Cardiac muscle cell (in vitro differentiated cells and primary cell): ENCODE results near the gene PRLH. TPM values are rescaled to one million over a fixed set of nuclear protein-coding genes. Genes with fewer than 3 reads are reported as not detected.

Source experiments
- DNase-seq, 2 donors: peaks; one replicate each; pipeline versions ENCODE4 v3.0.0 to v3.0.0-alpha.2; 2010 to 2017; ENCODE audit warnings: low read depth in 1 of 2, low spot score in 1 of 2
- H3K27ac ChIP-seq: fragments of 200-600 bp; sonication (generic); 2 replicates; pipeline ENCODE4 v1.5.1; 2016
- H3K27me3 ChIP-seq: fragments of 200-600 bp; sonication (generic); 2 replicates; pipeline ENCODE4 v1.6.0; 2016; ENCODE audit warnings: control low read depth
- H3K36me3 ChIP-seq: fragments of 200-600 bp; sonication (generic); 2 replicates; pipeline ENCODE4 v1.5.1; 2016; ENCODE audit warnings: control low read depth
- H3K4me1 ChIP-seq: fragments of 200-600 bp; sonication (generic); 2 replicates; pipeline ENCODE4 v1.8.1; 2017; ENCODE audit warnings: low read depth, mild to moderate bottlenecking, mixed run types
- H3K4me3 ChIP-seq: fragments of 200-600 bp; sonication (generic); 2 replicates; pipeline ENCODE4 v1.5.1; 2016; ENCODE audit warnings: mild to moderate bottlenecking
- H3K9me3 ChIP-seq: fragments of 200-600 bp; sonication (generic); 2 replicates; pipeline ENCODE4 v1.5.1; 2017; ENCODE audit warnings: low read depth, mild to moderate bottlenecking, control low read depth
- polyA plus RNA-seq: library from polyadenylated mRNA; unstranded; fragments of >200 nt; fragmentation: Nextera tagmentation; extraction: Ambion mirVana; gene quantifications from 2 replicates; pipeline ENCODE4 v1.2.1, GENCODE V29; 2016
- total RNA-seq: library from RNA; depleted of rRNA; stranded (reverse); fragments of >200 nt; gene quantifications from 2 replicates; pipeline ENCODE4 v1.2.3, GENCODE V29; 2016
- TF ChIP-seq, protein P1 (sequence below): IDR thresholded peaks from 2 replicates; pipeline ENCODE4 v1.5.1; 2012; ENCODE audit warnings: low read depth, mild to moderate bottlenecking, low read length

Gene PRLH
- total and polyA plus RNA-seq, 2 experiments from 2014 or later: not detected

DNA sequence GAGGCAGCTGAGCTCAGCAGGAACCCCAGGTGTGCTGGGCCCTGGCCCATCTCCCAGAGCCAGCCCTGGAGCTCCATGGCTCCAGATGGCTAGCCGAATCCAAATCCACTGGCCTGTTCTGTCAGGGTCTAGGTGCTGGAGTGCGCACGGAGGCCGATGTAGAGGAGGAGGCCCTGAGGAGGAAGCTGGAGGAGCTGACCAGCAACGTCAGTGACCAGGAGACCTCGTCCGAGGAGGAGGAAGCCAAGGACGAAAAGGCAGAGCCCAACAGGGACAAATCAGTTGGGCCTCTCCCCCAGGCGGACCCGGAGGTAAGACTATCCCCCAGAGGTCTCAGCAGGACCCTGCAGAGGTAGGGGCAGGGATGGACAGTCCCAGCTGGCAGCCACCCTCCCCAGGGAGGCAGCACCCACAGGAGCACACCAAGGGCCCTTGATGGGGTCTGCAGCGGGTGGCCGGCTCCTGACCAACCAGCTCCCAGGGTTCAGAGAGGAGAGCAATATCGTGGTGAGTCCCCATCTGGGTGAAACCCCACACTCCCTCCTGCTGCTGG lies 26.1 kb upstream of the PRLH start:
- H3K27me3 ChIP-seq: no peaks in the 10 kb centered on the region
- H3K9me3 ChIP-seq: no peaks in the 10 kb centered on the region
- H3K4me1 ChIP-seq: no peaks in the 10 kb centered on the region
- no peak overlapping the region for H3K27ac ChIP-seq
- H3K36me3 ChIP-seq: no peaks in the 10 kb centered on the region
- DNase-seq: no peak
- TF ChIP-seq, protein P1, sequence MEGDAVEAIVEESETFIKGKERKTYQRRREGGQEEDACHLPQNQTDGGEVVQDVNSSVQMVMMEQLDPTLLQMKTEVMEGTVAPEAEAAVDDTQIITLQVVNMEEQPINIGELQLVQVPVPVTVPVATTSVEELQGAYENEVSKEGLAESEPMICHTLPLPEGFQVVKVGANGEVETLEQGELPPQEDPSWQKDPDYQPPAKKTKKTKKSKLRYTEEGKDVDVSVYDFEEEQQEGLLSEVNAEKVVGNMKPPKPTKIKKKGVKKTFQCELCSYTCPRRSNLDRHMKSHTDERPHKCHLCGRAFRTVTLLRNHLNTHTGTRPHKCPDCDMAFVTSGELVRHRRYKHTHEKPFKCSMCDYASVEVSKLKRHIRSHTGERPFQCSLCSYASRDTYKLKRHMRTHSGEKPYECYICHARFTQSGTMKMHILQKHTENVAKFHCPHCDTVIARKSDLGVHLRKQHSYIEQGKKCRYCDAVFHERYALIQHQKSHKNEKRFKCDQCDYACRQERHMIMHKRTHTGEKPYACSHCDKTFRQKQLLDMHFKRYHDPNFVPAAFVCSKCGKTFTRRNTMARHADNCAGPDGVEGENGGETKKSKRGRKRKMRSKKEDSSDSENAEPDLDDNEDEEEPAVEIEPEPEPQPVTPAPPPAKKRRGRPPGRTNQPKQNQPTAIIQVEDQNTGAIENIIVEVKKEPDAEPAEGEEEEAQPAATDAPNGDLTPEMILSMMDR: no peak
- H3K4me3 ChIP-seq: no peak overlapping the region

DNA sequence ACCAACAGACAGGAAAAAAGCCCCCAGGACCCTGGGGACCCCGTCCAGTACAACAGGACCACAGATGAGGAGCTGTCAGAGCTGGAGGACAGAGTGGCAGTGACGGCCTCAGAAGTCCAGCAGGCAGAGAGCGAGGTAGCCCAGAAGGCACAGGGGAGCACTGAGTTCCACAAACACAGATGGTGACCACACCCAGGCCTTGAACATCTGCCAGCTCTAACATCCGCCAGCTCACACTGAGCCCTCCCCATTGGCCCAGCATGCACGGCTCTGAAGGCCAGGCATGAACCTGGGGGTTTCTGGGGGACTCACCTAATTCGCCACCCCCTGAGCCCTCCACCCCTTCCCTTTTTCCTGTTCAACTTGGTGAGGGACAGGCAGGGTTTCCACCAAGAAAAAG lies 25.6 kb upstream of the PRLH start:
- Histone ChIP-seq H3K36me3 (no peaks in the 10 kb centered on the region), H3K9me3 (no peaks in the 10 kb centered on the region), H3K27me3 (no peaks in the 10 kb centered on the region), H3K27ac (no peak overlapping the region), H3K4me3 (no peak overlapping the region), H3K4me1 (no peaks in the 10 kb centered on the region)
- TF ChIP-seq, protein P1: no peak
- peak in 1 of 2 donors; percentile 40 for DNase-seq

DNA sequence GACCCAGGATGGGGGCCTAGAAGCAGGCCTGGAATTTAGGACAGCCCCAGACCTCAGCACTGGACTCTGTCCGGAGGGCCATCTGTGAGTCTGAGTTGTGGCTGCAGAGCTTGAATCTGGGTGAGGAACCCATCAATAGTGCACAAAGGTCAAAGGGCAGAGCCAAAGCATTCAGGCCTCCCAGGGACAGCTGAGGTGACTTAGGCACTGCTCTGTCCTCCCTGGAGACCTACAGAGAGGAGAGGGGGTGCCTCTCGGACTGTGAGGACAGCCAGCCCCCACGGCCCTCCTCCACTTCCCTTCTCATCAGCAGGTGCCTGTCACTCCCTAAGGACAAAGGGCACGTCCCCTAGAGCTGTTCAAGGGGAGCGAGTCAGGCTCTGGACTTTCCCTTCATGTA lies 25.1 kb upstream of the PRLH start:
- H3K27me3 ChIP-seq: no peaks in the 10 kb centered on the region
- H3K9me3 ChIP-seq: no peaks in the 10 kb centered on the region
- H3K36me3 ChIP-seq: no peaks in the 10 kb centered on the region
- no peak overlapping the region for H3K4me3 ChIP-seq
- H3K4me1 ChIP-seq: no peaks in the 10 kb centered on the region
- no peak for DNase-seq
- no peak overlapping the region for H3K27ac ChIP-seq
- TF ChIP-seq, protein P1: no peak

DNA sequence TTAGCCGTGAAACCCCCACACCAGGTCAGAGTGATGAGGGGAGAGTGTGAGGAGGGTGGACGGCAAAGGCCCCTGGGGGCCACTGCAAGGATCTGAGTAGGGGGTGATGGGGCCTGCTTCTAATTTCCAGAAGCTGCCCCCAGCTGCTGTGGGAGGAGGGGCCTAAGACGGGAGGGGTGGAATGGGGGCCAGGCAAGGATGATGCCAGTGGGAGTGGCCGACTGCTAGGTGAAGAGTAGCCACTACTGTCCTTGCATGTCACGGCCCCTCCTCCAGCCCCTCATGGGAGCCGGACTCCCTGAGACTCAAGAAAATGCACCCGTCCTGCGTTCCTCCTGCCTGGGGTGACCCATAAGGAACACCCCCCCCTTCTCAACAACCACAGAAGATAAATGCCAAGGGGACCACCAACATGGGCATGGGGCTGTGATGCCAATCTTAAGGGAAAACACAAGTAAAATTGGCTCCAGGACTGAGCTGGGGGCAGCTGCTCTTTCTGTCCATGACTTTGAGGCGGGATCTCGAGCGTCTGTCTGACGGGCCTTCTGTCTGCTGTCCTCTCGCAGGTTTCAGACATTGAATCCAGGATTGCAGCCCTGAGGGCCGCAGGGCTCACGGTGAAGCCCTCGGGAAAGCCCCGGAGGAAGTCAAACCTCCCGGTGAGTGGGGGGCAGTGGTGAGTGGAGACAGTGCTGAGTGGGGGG lies 24.2 kb upstream of the PRLH start:
- H3K4me3 ChIP-seq: no peak overlapping the region
- no peaks in the 10 kb centered on the region for H3K27me3 ChIP-seq
- no peaks in the 10 kb centered on the region for H3K9me3 ChIP-seq
- DNase-seq: no peak
- H3K36me3 ChIP-seq: no peaks in the 10 kb centered on the region
- H3K4me1 ChIP-seq: no peaks in the 10 kb centered on the region
- TF ChIP-seq, protein P1: no peak
- no peak overlapping the region for H3K27ac ChIP-seq

DNA sequence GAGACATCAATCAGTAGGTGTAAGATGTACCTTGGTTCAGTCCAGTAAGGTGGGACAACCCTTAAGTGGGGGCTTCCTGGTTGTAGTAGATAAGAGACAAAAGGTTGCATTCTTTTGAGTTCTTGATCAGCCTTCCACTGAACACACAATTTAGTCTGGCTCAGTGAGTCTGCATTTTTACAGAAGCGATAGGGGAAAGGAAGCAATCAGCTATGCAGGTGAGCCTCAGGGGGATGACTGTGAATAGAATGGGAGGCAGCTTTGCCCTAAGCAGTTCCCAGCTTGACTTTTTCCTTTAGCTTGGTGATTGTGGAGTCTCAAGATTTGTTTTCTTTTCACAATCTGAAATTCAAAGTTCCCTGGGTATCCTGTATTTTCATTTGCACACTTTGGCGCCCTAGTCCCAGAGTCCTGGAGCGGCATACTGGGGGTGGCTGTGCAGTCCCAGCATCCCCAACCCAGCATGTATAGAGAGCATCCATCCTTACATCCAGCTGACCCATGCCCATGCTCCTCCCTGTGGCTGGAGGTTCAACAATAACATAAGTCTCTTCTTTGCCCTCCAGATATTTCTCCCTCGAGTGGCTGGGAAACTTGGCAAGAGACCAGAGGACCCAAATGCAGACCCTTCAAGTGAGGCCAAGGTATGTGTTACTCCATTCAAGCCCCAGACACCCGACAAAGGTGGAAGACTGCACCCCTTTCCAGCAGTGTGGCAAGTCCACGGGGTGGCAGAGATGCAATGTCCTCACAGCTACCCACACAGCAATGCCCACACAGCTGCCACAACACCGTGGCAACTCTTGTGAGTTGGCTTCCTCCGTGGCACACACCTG lies 20.1 kb upstream of the PRLH start:
- H3K27ac ChIP-seq: no peak overlapping the region
- no peaks in the 10 kb centered on the region for H3K27me3 ChIP-seq
- H3K4me1 ChIP-seq: no peaks in the 10 kb centered on the region
- no peak overlapping the region for H3K4me3 ChIP-seq
- H3K9me3 ChIP-seq: no peaks in the 10 kb centered on the region
- DNase-seq: no peak
- H3K36me3 ChIP-seq: no peaks in the 10 kb centered on the region
- TF ChIP-seq, protein P1: no peak
